ENCODE measurements around the gene MGAT4C.

- TF ChIP-seq, protein P1, sequence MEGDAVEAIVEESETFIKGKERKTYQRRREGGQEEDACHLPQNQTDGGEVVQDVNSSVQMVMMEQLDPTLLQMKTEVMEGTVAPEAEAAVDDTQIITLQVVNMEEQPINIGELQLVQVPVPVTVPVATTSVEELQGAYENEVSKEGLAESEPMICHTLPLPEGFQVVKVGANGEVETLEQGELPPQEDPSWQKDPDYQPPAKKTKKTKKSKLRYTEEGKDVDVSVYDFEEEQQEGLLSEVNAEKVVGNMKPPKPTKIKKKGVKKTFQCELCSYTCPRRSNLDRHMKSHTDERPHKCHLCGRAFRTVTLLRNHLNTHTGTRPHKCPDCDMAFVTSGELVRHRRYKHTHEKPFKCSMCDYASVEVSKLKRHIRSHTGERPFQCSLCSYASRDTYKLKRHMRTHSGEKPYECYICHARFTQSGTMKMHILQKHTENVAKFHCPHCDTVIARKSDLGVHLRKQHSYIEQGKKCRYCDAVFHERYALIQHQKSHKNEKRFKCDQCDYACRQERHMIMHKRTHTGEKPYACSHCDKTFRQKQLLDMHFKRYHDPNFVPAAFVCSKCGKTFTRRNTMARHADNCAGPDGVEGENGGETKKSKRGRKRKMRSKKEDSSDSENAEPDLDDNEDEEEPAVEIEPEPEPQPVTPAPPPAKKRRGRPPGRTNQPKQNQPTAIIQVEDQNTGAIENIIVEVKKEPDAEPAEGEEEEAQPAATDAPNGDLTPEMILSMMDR (conservative IDR thresholded peaks at IDR 0.05; ENCODE audit: low read depth, low read length), result no peak
- TF ChIP-seq EZH2 (IDR thresholded peaks at IDR 0.05; ENCODE audit: low read length, unreplicated experiment), result no peak
Observed at GRCh38 chr12:86229772-86230171, 26.4 kb downstream of the MGAT4C start.

All from PC-3 (cell line).